Astrocyte of the hippocampus (primary cell): ENCODE results near the gene LY6G6D.

Experiments used
- DNase-seq: peaks from one replicate; pipeline ENCODE4 v3.0.0; 2011; ENCODE audit warnings: low read depth, low spot score

Gene LY6G6D

GRCh38 chr6:31718265-31718664 lies 3.1 kb downstream of the LY6G6D start:
- no peak for DNase-seq

- no peak for DNase-seq
Observed at GRCh38 chr6:31719001-31719400, 3.9 kb downstream of the LY6G6D start.

GRCh38 chr6:31720196-31720770 lies 5.1 kb downstream of the LY6G6D start:
- no peak for DNase-seq

GRCh38 chr6:31721351-31722020 lies 6.3 kb downstream of the LY6G6D start, which contains the start of gene LY6G6C:
TSS of gene LY6G6C (minus strand) at chr6:31721746. CDS start at chr6:31721679, 67 bp downstream.
- DNase-seq: no peak

- no peak for DNase-seq
Observed at GRCh38 chr6:31722173-31722572, 7.0 kb downstream of the LY6G6D start.

- DNase-seq: no peak
Observed at GRCh38 chr6:31723245-31723979, 8.3 kb downstream of the LY6G6D start, which contains the start of gene MPIG6B. TSS of gene MPIG6B (plus strand) at chr6:31723373. CDS start at chr6:31723384, 11 bp downstream.

GRCh38 chr6:31723980-31724691 lies 9.0 kb downstream of the LY6G6D start:
- no peak for DNase-seq

- no peak for DNase-seq
Observed at GRCh38 chr6:31725502-31726350, 10.6 kb downstream of the LY6G6D start.

GRCh38 chr6:31727034-31727716 lies 12.0 kb downstream of the LY6G6D start:
- DNase-seq: no peak

- no peak for DNase-seq
Observed at GRCh38 chr6:31727717-31728671, 12.8 kb downstream of the LY6G6D start.

- DNase-seq: no peak
Observed at GRCh38 chr6:31728767-31729514, 13.8 kb downstream of the LY6G6D start, which contains the start of gene DDAH2. TSS of gene DDAH2 (minus strand) at chr6:31729299. CDS start at chr6:31729161, 138 bp downstream.

- peak; percentile 93 for DNase-seq
Observed at GRCh38 chr6:31729515-31729978, 14.4 kb downstream of the LY6G6D start.

GRCh38 chr6:31729979-31730630 lies 15.0 kb downstream of the LY6G6D start:
- DNase-seq: peak; percentile 97

- DNase-seq: no peak
Observed at GRCh38 chr6:31730631-31731086, 15.5 kb downstream of the LY6G6D start.

GRCh38 chr6:31732029-31732428 lies 16.9 kb downstream of the LY6G6D start:
- DNase-seq: no peak

GRCh38 chr6:31733734-31734133 lies 18.6 kb downstream of the LY6G6D start:
- DNase-seq: no peak

GRCh38 chr6:31734247-31734820 lies 19.2 kb downstream of the LY6G6D start:
- no peak for DNase-seq
